Right lung (tissue), 5 donors: Measurements from ENCODE around the gene NOL7. TPM values are rescaled to one million over a fixed set of nuclear protein-coding genes. Genes with fewer than 3 reads are reported as not detected.

Experiments
- DNase-seq, 2 donors: peaks; one replicate each; pipeline ENCODE4 v3.0.0-alpha.2; 2013
- polyA plus RNA-seq, 5 donors: library from polyadenylated mRNA; unstranded; fragments of 120-200 nt; gene quantifications; one replicate each; pipeline versions ENCODE4 v1.2.1 to v1.2.3, GENCODE V29; 2013; ENCODE audit warnings: inconsistent platforms in 1 of 5, low replicate concordance in 1 of 5; ENCODE audit not compliant: insufficient read length in 5 of 5, insufficient read depth in 1 of 5

Gene NOL7
- polyA plus RNA-seq, 5 donors: 75.4 to 80.5 (median 78.3) TPM

DNA sequence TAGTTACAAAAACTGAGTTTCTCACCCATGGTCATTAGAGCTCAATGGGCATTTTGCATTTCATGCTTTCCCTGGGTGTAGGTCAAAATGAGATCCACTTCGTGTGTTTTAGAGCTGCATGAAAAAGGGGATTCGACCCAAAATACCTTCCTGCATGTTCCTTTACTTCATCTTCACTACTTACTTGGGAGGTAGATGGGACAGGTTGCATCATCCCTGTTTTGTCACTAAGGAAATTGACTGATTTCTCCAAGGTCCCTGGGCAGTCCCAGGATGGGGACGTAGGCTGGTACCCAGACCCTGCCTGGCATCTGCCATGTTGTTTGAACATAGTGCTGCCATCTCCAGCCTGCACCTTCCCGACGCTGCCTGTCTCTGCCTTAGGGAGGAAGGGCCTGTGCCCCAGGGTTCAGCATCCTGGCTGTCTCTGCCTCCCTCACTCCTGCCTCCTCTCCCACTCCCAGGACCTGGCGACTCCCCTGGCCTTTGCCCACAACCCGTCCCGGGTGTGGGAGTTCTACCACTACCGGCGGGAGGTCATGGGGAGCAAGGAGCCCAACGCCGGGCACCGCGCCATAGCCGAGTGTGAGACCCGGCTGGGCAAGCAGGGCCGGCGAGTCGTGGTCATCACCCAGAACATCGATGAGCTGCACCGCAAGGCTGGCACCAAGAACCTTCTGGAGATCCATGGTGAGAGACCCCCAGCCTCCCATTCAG lies 23.8 kb upstream of the NOL7 start:
- no peak for DNase-seq

DNA sequence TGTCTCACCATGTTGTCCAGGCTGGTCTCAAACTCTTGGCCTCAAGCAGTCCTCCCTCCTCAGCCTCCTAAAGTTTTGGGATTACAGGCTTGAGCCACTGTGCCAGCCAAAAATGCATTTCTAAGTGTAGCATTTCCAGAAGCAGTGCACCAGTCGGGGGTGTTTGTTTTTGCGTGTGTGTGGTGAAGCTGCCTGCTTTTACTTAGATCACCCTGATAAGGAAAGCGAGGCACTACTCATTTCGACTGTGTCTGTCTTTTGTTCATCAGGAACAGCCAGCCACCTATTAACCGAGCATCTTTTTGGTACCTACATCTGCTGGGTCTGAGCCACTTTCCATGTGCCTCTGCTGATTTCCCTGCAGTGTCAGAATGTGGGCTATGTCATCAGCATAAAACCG lies 22.0 kb upstream of the NOL7 start:
- DNase-seq: no peak

DNA sequence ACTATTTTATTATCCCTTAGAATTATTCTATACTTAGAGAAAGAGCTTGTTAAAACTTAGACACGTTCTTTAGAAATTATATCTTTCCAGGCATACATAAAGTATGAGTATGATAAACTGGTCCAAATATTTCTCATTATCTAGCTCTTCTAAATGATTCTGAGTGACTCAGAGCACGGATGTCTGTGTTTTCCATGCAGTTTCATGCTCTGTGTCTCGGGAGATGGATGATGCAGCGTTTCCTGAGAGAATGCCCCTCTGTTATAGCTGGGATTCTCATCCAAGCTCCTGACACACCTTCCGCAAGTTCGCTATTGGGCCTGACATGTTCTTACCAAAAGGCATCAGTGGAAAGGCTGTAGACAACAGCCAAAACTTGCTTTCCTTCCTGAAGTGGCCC lies 21.4 kb upstream of the NOL7 start:
- no peak for DNase-seq

DNA sequence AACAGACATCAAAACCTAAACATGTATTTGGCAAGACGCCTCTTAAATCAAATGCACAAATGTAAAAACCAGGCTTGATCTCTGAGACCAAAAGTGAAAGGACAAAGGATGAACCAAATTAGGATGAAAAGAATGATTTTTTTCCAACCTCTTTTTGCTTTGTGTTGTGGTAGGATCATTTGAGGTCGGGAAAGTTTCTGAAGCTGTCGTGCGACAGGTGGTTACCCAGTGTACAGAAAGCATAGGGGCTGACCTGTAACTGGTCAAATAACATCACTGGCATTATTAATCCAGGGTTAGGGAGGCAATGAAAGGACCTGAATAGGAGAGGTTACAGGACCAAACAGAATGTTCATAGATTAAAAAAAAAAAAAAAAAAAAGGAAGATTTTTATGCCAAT lies 18.1 kb upstream of the NOL7 start:
- DNase-seq: no peak

DNA sequence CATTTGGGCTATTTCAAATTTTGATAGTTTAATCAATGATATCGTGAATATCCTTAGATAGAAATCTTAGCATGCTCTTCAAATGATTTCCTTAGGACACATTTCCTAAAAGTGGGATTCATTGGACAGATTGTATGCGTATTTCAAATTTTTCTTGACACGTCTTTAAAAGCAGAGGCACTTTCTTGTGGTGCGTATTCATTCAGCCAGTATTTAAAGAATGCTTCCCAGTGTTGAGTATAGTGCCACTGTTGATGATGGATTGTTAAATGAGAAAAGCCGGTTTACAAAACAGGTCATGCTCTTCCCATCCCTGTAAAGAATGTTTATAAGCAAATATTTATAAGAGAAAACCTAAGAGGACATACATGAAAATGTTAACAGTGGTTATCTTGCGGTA lies 15.1 kb upstream of the NOL7 start:
- DNase-seq: no peak

DNA sequence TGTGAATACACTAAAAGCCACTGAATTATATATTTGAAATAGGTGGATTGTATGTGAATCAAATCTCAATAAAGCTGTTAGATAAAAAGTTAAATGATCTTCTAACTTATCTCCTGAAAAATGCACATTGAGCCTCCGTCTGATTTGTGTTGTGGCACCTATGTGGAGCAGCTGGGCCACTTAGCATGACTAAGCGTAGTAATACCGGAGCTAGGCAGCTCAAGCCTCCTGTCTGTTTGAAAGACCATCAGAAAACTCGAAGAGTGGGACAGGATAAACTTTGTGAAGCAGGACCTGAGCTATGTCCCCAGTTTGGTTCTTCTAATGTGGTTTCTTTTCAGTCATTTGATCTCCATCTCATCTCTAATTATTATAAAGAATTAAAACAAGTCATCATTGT lies 11.0 kb upstream of the NOL7 start:
- no peak for DNase-seq

DNA sequence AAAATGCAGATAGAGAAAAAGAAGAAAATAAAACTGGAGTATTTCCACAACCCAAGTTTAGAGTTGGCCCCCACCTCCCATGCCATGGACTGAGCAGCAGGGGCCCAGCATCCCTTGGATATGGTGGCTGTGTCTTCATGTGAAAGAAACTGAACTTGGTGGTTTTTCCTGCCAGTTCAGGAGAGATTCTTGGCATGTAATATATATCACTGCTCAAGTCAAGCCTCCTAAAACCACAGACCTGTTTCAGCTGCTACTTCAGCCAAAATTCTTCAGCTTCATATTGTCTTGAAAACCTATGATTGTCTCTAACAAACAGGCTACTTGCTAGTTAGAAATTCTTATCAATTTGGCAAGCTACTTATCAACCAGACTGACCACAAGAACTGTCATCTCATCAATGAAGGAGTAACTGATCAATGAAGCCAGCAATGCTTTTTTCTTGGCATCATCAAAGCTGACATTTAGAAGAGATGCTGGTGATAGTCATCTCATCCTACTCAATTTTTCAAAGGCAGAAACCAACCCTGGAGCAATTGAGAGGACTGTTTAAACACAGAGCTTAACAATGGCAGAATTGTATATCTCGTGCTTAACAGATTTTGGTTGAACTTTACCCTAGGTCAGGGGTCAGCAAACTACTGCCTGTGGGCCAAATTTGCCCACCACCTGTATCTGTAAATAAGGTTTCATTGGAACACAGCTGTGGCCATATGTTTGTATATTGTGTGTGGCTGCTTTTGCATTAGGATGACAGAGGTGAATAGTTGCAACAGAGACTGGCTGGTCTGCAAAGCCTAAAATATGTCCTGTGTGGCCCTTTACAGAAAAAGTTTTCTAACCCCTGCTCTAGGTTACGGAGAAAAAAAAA lies 10.4 kb upstream of the NOL7 start:
- no peak for DNase-seq

DNA sequence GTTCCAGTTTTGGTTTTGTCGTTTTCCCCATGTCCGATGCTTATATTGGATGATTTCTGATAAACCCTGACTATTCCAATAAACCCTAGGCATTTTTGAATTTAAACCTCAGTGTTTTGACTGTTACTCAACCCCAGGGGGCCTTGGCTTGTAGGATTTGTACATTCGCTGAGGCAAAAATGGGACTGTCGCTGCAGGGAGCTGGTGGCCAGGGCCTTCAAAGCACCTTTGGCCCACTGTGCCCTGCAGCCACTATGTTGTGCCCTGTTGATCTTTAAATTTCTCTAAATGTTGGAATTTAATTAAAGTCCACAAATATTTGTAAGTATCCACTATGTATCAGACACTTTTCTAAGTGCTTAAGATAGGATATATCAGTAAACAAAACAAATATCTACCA lies 9.5 kb upstream of the NOL7 start:
- no peak for DNase-seq

DNA sequence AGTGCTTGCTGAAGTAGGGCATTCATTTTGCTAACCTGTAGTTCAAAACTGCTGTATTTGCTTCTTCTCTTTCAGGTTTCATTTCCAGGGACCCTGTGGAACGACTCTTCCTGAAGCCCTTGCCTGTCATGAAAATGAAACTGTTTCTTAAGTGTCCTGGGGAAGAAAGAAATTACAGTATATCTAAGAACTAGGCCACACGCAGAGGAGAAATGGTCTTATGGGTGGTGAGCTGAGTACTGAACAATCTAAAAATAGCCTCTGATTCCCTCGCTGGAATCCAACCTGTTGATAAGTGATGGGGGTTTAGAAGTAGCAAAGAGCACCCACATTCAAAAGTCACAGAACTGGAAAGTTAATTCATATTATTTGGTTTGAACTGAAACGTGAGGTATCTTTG lies 3.4 kb upstream of the NOL7 start:
- no peak for DNase-seq

DNA sequence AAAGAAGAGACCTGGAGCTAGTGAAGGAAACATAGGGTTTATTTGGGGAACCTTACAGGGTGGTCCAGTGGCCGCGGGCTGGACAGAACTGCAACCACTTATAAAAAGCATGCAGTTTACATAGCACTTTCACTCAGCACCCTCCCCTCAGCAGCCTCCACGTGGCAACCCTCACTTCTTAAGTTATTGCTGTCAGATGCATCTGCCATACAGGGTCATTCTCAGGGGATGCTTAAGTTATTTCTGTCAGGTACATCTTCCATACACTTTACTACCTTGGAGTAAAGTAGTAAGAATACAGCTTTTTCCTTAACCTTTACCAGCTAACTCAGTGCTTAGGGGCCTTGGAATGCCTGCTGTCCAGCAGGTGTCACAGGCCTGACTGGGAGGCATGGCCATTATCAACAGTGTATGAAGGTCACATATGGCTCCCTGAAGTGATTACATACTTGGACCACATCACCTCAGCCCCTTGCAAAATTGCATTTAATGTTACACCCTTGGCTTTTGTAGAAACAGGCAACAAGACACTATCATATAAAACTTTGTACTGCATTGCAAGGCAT lies 2.0 kb upstream of the NOL7 start:
- no peak for DNase-seq

DNA sequence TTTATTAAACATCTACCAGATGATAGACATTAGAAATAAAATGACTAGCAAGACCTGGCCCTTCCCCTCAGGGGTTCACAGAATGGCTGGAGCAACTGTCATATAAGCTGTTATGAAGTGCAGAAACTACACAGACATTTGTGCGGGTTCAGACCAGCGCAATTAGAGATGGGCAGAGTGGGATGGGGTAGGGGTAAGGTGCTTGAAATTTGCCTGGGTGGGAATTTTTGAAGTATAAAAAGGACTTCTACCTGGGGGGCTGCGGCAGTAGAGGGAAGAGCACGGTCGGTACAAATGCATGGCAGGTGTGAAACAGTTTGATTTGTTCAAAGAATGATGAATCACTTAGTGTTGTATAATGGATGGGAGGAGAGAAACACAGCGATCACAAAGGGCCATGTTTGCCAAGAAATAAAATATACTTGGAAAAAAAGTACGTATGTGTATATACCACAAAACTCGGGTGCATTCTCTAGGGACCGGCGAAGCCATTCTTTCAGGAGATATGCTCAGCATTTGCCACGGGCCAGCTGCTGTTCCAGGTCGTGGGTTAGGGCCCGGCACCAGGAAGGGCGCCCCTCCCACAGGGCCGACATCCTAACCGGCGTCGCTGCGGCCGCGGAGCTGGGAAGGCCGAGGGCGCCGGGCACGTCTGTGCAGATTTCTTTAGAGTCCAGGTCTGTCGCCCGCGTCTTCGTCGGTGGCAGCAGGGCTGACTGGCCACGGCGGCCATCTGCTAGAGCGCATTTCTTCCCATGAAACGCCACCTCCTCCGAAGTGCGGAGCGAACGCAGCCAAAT lies 809 bp upstream of the NOL7 start:
- no peak for DNase-seq

DNA sequence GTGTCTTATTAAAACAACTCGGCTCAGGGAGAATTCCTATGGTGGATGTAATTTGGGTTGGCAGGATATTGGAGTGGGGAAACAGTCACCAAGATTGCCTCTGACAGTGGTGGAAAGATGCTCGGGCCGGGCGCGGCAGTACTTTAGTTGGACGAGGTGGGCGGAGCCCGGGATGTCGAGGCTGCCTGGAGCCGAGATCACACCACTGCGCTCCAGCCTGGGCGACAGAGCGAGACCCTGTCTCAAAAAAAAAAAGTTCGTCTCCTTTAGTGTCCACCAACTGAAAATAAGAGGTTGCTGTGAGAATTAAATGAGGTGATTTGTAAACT lies 621 bp downstream of the NOL7 start:
- DNase-seq: no peak

DNA sequence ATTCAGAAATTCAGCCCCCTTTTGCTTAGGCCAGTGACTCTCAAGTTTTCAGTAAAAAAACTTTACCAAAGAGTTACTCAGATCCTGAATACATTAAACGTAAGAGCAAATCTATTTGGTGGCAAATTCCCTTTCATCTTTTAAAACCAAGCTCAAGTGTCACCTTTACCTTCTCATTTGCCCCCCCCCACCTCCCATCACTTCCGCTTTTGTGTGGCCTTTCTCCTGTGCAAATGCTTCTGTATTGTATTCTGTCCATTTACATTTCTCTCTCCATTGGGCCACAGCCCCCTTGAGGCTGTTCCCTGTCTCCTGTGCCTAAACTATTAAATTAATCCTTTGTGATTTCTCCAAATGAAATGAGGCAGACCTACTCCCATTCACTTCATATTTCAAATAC lies 1.9 kb downstream of the NOL7 start:
- DNase-seq: no peak

DNA sequence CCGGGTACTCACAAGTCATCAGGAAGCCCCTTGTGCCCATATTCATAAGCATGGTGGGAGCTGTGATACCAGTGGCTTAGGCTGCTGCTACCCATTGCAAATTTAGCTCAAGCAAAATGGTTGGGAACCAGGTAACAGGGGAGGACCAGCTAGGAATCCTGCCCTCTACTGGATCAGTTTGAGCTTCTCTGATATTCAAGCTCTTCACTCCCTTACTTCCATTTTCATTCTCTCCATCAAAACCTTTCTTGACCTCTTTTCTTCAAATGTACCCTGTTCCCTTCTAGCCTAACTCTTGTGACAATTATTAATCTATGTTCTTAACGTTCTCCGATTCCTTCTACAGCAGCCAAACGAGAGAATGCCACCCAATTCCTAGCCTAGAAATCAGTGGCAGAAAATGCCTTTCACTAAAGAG lies 9.7 kb downstream of the NOL7 start:
- DNase-seq: no peak

DNA sequence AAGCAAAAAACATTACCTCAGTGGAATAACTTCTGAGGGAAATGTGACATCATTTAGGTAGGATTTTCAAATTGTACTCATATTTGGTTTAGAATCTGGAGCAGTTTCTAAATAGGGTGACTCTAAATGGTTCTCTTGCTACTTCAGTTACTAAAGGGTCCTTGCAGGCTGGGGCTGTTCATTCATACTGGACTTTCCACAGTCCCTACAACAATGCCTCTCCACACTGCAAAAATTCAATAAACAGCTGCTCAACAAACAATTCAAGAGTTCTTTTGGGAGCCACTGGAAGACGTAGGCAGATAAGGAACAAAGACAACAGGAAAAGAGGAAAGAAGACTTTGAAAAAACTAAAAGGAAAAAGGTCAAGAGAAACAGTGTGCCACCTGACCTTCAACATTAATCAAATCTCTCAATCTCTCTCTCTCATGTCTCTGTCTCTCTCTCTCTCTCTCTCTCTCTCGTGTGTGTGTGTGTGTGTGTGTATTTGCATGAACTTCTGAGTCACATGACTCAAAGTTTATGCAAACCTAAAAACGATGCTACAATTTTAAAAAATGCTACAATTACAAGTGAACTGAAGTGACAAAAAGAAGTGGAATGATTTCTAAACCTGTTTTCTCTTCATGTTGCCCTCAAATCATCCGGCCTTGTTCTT lies 14.5 kb downstream of the NOL7 start:
- DNase-seq: no peak

DNA sequence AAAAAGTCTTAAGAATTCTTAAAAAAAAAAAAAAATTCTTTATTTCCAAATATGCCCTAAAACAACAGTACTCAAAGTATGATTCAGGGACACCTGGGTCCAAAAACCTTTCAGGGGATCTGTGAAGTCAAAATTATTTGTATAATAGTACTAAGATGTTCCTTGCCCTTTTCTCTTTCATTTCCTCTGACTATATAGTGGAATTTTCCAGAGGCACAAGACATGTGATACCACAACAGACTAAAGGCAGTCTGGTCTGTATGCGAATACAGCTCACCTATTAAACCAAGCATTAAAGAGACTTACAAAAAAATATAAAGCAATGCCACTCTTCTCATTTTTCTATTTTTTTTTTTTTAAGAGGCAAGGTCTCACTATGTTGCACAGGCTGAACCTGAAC lies 15.4 kb downstream of the NOL7 start:
- no peak for DNase-seq

DNA sequence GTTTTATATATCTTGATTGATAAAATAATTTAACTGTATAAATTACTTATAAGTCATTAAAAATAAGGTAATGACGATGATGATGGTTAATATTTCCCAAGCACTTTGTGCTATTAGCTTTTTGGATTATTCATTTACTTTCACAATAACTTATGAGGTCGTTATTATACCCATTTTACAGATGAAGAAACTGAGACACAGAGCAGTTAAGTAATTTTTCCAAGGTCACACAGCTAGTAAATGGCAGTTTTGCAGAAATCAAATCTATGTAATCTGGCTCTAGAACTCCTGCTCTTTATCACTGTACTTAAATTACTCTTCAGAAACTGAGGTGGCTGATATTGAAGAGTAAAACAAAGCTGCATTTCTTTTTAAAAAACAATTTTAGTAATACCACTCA lies 18.2 kb downstream of the NOL7 start:
- DNase-seq: no peak

DNA sequence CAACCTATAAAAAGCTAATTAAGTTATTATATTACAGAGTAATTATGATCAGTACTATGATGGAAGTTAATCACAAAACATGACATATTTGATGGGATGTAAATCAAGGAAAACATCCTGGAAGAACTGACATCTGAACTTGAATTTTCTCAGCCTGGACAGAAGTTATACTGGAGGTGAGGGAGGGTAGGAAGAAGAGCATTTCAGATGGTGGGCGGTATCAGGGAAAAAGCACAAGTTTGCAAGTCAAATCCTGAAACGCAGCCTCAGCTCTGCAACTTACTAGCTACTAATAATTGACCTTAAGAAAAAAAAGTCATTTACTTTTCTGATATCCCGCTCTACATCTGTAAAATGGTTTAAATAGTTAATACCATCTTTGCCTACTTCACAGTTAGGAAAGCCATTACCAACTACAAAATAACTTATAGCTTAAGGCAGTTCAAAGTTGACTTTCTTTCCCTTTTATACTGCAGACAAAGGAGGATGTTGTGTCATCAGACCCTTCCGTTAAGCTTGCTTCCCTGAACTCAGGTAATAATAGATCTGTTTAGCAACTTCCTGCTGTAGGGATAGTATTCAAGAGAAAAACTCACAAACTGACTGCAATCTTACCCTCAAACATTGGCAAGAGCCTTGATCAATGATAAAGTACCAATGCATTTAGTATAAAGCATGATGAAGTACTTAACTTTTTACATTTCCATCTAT lies 21.0 kb downstream of the NOL7 start:
- DNase-seq: no peak

DNA sequence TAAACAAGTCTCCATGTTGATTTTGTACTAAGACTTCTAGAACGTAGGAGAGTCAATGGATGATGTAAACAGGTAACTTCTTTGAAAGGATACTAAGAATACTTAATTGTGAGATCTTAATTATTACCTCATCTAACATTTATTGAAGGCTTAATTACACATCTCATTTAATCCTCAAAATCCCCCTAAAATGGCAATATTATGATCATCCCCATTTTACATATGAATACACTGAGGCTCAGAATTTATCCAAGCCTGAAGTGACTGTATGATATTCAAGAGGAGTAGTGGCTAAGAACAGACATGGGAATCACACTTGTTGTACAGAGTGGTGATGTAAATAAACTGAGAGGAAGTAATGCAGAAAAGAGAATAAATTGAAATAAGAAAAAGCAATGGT lies 22.9 kb downstream of the NOL7 start:
- no peak for DNase-seq

DNA sequence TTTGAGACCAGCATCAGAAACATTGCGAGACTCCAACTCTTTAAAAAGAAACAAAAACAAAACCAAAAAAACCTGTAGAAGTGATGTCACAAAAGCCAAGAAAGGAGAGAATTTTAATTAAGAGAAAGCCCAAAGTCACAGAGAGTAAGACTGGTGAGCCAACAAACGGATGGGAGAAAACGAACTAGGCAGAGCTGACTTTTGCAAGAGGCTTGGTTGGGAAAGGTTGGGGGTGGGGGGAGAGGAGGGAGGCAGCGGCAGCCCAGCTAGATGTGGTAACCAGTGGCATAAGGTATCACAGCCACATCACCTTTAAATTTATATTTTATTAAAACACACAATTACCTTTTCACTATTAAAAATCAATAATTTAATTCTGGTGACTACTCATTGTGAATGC lies 23.5 kb downstream of the NOL7 start:
- DNase-seq: no peak

DNA sequence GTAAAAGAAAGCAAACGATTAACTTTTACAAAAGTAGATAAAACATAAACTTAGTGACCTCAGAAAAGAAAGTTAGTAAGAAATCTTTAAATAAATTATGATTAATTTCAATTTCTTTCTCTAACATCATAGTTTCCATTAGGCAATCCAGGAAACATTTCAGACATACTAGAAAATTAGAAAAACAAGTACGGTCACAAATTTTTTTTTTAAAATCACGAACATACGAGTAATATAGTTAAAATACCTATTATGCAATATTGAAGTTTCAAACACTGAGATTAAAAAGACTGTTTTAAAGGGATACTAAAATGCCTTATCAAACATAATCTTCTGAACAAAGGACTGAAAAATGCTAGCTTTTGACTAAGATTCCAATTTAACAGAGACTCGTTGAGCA lies 26.2 kb downstream of the NOL7 start:
- no peak for DNase-seq
